ENCODE data around the gene LSM12. TPM values are rescaled to one million over a fixed set of nuclear protein-coding genes. Genes with fewer than 3 reads are reported as not detected.

The LSM12 gene
- total RNA-seq, 2 experiments from 2014 or later: 34.6 to 36.1 TPM

DNA sequence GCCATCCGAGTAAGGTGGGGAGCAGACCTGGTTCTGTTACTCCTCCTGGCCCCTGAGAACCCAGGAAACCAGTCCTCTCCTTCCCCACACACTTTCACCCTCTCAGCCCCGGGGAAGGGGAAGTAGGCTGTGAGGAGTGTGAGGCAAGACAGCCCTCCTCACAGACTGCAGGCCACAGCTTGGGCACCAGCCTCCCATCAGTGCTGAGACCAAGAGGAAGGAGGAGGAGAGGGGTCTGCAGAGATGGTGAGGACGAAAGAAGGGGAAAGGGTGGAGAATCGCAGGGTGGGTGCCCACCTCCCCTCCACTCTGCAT lies 11.1 kb upstream of the LSM12 start:
- peaks cover 62% of the 10 kb centered on the region for H3K36me3 Mint-ChIP-seq (ENCODE audit: low read depth)
- POLR2A ChIA-PET: no interaction called here
- DNase-seq (peak in 1 of 14 experiments; percentile 28), ATAC-seq (ENCODE audit: poor library complexity) (no peak)
- H3K27me3 ChIP-seq (ENCODE audit: control insufficient read depth in 1 of 2, insufficient read depth in 2 of 2, low read length in 2 of 2): no peaks in the 10 kb centered on the region
- H3K4me3 Mint-ChIP-seq: no peak overlapping the region
- H3K4me1 ChIP-seq (ENCODE audit: insufficient read depth, low read length): no peaks in the 10 kb centered on the region
- peaks cover 5% of the 10 kb centered on the region for H3K4me1 Mint-ChIP-seq (ENCODE audit: low read depth)
- TF ChIP-seq, protein P1, sequence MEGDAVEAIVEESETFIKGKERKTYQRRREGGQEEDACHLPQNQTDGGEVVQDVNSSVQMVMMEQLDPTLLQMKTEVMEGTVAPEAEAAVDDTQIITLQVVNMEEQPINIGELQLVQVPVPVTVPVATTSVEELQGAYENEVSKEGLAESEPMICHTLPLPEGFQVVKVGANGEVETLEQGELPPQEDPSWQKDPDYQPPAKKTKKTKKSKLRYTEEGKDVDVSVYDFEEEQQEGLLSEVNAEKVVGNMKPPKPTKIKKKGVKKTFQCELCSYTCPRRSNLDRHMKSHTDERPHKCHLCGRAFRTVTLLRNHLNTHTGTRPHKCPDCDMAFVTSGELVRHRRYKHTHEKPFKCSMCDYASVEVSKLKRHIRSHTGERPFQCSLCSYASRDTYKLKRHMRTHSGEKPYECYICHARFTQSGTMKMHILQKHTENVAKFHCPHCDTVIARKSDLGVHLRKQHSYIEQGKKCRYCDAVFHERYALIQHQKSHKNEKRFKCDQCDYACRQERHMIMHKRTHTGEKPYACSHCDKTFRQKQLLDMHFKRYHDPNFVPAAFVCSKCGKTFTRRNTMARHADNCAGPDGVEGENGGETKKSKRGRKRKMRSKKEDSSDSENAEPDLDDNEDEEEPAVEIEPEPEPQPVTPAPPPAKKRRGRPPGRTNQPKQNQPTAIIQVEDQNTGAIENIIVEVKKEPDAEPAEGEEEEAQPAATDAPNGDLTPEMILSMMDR (IDR thresholded peaks at IDR 0.05): no peak
- no peak overlapping the region for H3K27ac Mint-ChIP-seq
- no peak overlapping the region for H3K27ac ChIP-seq (ENCODE audit: low read depth in 1 of 2, low read length in 2 of 2)
- no peaks in the 10 kb centered on the region for H3K9me3 Mint-ChIP-seq
- CTCF ChIA-PET: no interaction called here
- no peak overlapping the region for H3K4me3 ChIP-seq (ENCODE audit: low read length)
- H3K9me3 ChIP-seq (ENCODE audit: control insufficient read depth in 1 of 2, insufficient read depth in 1 of 2, low read length in 2 of 2): no peaks in the 10 kb centered on the region
- H3K27me3 Mint-ChIP-seq: no peaks in the 10 kb centered on the region
- H3K36me3 ChIP-seq (ENCODE audit: insufficient read depth, low read length): peaks cover 52% of the 10 kb centered on the region
- intact Hi-C loops (cut with DNase I, micrococcal nuclease): no loop called here

DNA sequence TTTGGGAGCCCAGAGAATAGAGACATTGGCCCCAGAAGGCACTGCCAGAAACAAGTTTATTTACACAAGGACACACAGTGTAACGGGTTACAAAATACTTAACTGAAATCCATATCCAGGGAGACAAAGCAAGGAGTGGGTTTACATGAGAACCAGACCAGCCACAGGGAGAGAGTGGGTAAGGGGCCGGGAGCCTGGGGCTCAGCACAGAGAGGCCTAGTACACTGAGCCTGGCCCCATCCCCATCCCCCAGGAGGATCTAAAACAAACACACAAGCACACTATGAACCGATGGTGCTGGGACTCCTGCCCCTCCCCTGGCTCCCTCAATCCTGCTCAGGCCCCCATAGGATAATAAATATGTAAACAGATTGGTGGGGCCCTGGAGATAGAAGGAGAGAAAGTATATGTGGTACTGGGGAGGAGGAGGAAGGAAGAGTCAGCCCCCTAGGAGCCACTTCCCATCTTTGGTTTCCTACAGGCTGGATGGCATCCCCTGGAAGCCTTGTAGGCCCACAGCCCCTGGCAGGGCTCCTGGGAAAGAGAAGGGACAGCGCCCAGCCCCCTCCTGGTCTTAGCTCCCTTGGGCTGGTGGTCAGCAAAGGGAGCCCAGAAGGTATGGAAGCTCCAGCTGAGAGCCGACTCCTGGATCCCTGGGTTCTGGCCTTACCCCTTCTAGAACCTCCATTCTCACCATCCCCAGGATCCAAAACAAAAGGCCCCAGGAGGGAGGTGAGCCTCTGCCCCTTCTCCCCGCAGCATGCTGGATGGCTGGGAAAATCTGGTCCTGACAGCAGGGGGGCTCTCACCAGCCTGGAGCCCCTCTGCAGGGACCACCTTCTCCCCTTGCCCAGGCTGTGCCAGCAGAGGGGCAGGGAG lies 10.5 kb upstream of the LSM12 start:
- Mint-ChIP-seq H3K36me3 (ENCODE audit: low read depth) (peaks cover 56% of the 10 kb centered on the region), H3K27ac (no peak overlapping the region), H3K9me3 (no peaks in the 10 kb centered on the region), H3K4me3 (no peak overlapping the region), H3K4me1 (ENCODE audit: low read depth) (peaks cover 7% of the 10 kb centered on the region), H3K27me3 (no peaks in the 10 kb centered on the region)
- intact Hi-C loops (cut with DNase I, micrococcal nuclease): no loop called here
- Histone ChIP-seq H3K9me3 (ENCODE audit: control insufficient read depth in 1 of 2, insufficient read depth in 1 of 2, low read length in 2 of 2) (no peaks in the 10 kb centered on the region), H3K27ac (ENCODE audit: low read depth in 1 of 2, low read length in 2 of 2) (no peak overlapping the region), H3K36me3 (ENCODE audit: insufficient read depth, low read length) (peaks cover 46% of the 10 kb centered on the region), H3K4me3 (ENCODE audit: low read length) (no peak overlapping the region), H3K27me3 (ENCODE audit: control insufficient read depth in 1 of 2, insufficient read depth in 2 of 2, low read length in 2 of 2) (no peaks in the 10 kb centered on the region), H3K4me1 (ENCODE audit: insufficient read depth, low read length) (peaks cover under 1% of the 10 kb centered on the region)
- TF ChIP-seq, protein P1 (IDR thresholded peaks at IDR 0.05): no peak
- POLR2A ChIA-PET: no interaction called here
- DNase-seq: peak in 1 of 14 experiments; percentile 4
- ATAC-seq (ENCODE audit: poor library complexity): no peak
- CTCF ChIA-PET: no interaction called here

DNA sequence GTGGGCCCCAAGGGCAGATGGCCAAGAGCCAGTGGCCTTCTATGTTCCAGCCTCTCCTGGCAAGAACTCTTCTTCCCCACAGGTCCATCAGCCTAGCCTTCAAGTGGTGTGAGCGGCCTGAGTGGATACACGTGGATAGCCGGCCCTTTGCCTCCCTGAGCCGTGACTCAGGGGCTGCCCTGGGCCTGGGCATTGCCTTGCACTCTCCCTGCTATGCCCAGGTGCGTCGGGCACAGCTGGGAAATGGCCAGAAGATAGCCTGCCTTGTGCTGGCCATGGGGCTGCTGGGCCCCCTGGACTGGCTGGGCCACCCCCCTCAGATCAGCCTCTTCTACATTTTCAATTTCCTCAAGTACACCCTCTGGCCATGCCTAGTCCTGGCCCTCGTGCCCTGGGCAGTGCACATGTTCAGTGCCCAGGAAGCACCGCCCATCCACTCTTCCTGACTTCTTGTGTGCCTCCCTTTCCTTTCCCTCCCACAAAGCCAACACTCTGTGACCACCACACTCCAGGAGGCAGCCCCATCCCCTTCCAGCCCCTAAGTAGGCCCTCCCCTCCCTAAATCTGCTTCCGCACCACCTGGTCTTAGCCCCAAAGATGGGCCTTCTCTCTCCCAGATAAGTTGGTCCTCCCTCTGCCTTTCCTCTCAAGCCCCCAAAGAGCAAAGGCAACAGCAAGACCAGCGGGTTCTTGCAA lies 9.3 kb upstream of the LSM12 start:
- DNase-seq (no peak), ATAC-seq (ENCODE audit: poor library complexity) (no peak)
- ChIA-PET POLR2A (no interaction called here), CTCF (no interaction called here)
- Mint-ChIP-seq H3K4me1 (ENCODE audit: low read depth) (peaks cover 19% of the 10 kb centered on the region), H3K9me3 (no peaks in the 10 kb centered on the region), H3K36me3 (ENCODE audit: low read depth) (peaks cover 56% of the 10 kb centered on the region), H3K27me3 (no peaks in the 10 kb centered on the region), H3K27ac (peak overlapping the region; percentile 63), H3K4me3 (no peak overlapping the region)
- Histone ChIP-seq H3K9me3 (ENCODE audit: control insufficient read depth in 1 of 2, insufficient read depth in 1 of 2, low read length in 2 of 2) (no peaks in the 10 kb centered on the region), H3K27me3 (ENCODE audit: control insufficient read depth in 1 of 2, insufficient read depth in 2 of 2, low read length in 2 of 2) (no peaks in the 10 kb centered on the region), H3K4me1 (ENCODE audit: insufficient read depth, low read length) (peaks cover 13% of the 10 kb centered on the region), H3K36me3 (ENCODE audit: insufficient read depth, low read length) (peaks cover 43% of the 10 kb centered on the region), H3K4me3 (ENCODE audit: low read length) (no peak overlapping the region), H3K27ac (ENCODE audit: low read depth in 1 of 2, low read length in 2 of 2) (no peak overlapping the region)
- TF ChIP-seq, protein P1 (IDR thresholded peaks at IDR 0.05): no peak
- intact Hi-C loops (cut with DNase I, micrococcal nuclease): no loop called here

Measured in CD4-positive, alpha-beta T cell (primary cell).